GM19043 (cell line): Measurements from ENCODE around the gene TMUB1.

Experiments
- ATAC-seq: cut with Tn5 transposase; IDR thresholded peaks from one replicate; pipeline ENCODE4 v1.9.1; 2021; ENCODE audit warnings: low read depth; ENCODE audit not compliant: unreplicated experiment

The TMUB1 gene

DNA sequence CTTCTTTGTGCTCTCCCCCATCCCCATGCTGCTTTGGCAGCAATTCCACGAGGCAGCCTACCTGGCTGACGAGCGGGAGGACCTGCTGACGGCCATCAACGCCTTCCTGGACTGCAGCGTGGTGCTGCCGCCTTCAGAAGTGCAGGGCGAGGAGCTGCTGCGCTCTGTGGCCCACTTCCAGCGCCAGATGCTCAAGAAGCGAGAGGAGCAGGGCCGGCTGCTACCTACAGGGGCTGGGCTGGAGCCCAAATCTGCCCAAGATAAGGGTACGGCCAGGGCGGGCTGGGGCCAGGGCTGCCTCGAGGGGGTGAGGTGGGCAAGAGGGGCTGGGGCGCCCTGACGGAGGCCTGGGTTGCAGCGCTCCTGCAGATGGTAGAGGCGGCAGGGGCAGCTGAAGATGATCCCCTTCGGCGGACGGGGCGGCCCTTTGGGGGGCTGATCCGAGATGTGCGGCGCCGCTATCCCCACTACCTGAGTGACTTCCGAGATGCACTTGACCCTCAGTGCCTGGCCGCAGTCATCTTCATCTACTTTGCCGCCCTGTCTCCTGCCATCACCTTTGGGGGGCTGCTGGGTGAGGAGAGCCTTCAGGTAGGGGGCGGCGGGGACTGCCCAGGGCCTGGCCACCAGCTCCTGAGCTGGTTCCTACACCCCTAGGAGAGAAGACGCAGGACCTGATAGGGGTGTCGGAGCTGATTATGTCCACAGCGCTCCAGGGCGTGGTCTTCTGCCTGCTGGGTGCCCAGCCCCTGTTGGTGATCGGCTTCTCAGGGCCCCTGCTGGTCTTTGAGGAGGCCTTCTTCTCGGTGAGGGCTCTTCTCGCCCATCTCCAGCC, 12.0 kb downstream of the TMUB1 start:
- ATAC-seq = no peak

DNA sequence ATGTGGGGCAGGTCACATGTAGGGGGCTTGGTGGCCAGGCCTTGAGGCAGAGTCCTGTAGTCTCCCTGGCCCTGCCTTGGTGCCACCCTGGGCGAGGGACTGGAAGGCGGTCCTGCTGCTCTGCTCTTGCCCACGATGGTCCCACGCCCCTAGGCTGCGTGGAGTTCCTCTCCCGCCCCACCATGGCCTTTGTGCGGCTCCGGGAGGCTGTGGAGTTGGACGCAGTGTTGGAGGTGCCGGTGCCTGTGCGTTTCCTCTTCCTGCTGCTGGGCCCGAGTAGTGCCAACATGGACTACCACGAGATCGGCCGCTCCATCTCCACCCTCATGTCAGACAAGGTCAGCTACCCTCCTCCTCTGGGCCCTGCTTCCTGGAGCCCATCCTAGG, 12.7 kb downstream of the TMUB1 start:
- ATAC-seq = no peak

DNA sequence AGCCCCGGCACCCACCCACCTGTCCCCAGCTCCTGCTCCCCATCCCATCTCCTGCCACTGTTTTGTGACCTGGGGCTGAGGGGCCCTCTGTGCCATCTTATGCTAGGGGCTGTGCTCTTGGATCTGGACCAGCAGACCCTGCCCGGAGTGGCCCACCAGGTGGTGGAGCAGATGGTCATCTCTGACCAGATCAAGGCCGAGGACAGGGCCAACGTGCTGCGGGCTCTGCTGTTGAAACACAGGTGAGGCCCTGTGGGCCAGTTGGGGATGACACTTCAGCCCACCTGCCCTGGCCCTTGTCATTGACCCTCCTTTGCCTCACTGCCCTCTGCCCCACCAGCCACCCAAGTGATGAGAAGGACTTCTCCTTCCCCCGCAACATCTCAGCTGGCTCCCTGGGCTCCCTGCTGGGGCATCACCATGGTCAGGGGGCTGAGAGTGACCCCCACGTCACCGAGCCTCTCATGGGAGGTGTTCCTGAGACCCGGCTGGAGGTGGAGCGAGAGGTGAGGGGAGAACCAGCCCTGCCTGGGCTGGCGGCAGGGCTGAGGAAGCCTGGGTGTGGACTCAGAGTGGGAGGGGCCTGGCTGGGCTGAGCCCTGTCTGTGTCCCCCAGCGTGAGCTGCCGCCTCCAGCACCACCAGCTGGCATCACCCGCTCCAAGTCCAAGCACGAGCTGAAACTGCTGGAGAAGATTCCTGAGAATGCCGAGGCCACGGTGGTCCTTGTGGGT, 13.3 kb downstream of the TMUB1 start:
- no peak for ATAC-seq

DNA sequence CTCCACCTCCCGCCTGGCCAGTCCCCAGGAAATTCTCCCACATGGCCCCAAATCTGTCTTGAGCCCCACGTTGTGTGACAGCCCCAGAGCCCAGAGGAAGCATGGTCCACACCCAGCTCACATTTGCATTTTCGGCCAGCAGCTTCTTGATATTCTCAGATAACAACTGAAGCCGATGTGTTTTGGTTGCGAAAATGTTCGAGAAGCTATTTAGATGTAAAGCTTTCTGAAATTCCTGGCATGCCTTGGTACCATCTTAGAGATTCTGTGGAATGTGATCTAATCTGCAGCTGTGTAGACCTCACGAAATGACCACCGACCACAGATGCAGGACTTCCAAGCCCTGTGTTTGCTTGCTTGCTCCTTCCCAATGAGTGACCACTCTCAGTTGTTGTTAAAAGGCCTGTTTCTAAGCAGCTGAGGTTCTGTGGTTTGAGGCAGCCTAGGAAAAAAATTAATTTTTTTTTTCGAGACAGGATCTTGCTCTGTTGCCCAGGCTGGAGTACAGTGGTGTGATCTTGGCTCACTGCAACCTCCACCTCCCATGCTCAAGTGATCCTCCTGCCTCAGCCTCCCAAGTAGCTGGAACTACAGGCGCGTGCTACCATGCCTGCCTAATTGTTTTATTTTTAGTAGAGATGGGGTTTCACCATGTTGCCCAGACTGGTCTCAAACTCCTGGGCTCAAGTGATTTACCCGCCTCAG, 15.1 kb downstream of the TMUB1 start:
- ATAC-seq = no peak

- ATAC-seq = no peak
These were observed 16.9 kb downstream of the TMUB1 start for GRCh38 chr7:151066273-151066974.

DNA sequence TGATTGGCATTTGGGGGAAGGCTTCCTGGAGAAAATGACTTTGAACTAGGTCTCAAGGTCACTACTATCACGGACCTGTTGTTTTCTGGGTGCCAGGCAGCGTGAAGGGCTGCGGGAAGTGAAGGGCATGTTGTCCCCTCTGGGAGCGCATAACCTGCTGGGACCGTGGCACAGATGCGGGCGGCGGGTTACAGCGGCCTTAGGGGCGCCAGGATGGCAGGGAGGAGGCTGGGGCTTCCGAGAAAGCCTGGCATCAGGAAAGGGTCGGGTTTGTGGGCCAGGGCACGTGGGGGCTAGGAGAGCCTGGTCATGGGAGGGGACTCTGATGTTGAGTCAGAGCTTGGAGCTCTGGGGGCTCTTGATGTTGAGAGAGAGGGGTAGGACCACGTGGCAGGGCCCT, 17.8 kb downstream of the TMUB1 start:
- no peak for ATAC-seq

GRCh38 chr7:151064993-151065392, 18.3 kb downstream of the TMUB1 start:
- no peak for ATAC-seq

GRCh38 chr7:151064454-151064853, 18.8 kb downstream of the TMUB1 start:
- no peak for ATAC-seq

- ATAC-seq = no peak
These were observed 20.1 kb downstream of the TMUB1 start for GRCh38 chr7:151063212-151063561.

DNA sequence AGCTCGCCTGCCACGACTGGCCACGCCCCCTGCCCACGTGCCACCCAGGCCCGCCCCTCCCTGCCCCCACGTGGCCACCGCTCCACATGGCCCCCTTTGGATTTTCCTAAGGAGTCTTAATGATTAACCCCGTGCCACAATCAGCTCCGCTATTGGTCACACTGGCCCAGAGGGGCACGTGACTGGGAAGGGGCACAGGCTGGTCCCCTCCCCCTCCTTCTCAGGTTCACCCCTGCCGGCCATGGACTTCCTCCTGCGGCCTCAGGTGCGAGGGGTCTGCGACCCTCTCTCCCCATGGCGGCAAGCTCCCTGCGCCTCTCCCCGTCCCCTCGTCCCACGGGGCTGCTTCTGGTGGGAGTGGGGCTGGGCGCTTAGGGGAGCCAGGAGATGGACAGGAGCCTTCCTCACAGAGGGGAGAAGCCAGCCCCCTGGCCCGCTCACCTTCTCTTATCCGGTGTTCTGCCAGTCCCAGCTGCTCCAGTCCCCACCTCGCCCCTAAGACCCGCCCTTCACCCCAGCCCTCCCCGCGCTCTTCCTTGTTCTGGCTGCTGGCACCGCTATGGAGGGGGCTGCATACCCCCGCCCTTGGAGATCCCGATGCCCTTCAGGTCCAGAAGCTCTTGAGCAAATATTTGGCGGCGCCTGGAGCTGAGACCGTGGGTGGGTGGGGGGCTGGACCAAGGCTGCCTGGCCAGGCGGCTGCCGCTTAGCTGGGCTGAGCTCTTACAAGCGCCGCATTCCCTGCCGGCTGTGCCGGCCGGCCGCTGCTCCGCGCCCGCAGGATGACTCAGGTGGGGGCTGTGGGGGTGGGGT, 20.7 kb downstream of the TMUB1 start:
- no peak for ATAC-seq

DNA sequence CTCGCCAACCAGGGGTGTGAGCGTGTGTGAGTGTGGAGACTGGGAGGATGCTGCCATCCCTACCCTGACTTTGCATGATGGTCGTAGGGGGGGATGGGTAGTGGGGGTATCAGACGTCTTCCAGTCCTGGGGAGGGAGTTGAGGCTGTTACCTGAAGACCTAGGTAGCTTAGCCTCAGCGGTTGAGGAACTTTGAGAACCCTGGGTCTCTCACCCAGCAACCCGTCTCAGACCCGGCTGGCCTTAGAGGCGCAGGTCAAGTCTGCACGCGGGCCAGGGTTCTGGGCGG, 21.2 kb downstream of the TMUB1 start:
- ATAC-seq = no peak

DNA sequence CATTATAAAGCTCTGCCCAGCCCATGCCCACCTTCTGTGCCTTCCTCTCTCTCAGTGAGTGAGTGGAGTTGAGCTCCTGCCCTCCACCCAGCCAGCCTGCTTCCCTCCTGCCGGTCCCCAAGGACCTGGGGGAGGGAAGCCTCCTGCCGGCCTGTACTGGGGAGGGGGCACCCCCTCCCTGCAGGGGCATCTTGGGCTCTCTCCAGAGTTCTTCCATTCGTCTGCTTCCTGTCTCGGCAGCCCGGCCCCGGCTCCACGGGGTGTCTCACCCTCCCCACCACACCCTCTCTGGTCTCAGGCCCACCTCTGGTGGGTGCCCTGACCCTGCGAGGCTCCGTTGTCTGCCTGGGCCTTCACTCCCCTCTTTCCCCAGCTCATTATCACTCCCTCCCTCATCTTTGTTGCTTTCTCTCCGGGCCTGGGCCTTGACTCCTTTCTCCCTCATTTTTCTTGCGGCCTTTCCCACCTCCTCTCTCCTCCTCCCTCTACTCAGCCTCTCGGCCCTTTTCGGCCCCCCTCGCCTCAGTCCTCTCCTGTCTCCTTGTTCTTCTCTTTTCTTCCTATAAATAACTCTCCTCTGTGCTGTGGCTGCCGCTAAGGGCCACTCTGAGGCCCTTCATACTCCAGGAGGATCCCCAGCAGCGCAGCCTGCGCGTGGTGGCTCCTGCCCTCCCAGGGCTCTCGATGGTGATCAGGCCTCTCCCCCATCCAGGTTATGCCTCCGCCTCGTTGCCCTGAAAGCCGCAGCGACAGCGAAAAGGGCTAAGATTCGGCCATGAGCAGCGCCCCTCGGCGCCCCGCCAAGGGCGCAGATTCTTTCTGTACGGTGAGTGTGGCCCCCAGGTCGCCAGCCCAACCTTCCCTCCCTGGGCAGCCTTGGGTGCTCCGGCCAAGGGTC, 21.8 kb downstream of the TMUB1 start:
- no peak for ATAC-seq

- ATAC-seq = no peak
These were observed 22.7 kb downstream of the TMUB1 start for GRCh38 chr7:151060416-151061212.

GRCh38 chr7:151060113-151060415, 23.2 kb downstream of the TMUB1 start:
- no peak for ATAC-seq

DNA sequence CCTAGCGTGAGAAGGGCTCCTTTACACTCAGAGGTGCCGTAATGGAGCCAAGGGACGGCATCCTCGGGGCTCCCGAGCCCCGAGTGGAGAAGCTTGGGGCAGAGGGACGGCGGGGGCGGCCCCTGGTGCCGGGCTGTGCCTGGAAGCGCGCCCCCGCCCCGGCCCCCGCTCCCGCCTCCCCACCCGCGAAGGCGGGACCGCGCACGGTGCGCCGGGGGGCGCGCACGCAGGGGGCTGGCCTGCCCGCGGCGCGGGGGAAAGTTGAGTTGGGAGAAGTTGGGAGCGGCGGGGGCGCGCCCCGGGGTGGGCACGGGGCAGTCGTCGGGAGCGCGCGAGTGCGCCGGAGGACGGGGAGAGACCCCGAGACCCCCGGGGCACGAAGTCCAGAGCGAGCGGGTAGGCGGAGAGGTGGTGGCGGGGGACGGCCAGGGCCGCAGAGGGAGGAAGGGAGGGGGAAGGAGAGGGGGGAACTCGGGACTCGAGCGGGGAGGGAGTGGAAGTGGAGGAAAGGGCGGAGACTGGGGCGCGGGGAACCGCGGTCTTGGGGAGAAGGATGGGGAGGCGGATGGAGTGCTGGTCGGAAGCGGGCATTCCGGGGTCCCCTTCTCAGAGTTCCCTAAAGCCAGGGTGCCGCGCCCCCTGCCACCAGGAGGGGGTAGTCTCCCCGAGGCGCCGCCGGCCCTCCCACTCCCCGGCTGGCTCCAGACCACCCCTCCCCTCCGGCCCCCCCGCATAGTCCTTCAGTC, 23.8 kb downstream of the TMUB1 start, which contains the start of gene SLC4A2:
Gene SLC4A2, plus strand, starts transcription at position 223 of the 746 bp plus-strand sequence. CDS start 2,399 bp downstream, outside the sequence.
- peak; percentile 19 for ATAC-seq

- ATAC-seq = no peak
These were observed 24.4 kb downstream of the TMUB1 start for GRCh38 chr7:151058781-151059366.

DNA sequence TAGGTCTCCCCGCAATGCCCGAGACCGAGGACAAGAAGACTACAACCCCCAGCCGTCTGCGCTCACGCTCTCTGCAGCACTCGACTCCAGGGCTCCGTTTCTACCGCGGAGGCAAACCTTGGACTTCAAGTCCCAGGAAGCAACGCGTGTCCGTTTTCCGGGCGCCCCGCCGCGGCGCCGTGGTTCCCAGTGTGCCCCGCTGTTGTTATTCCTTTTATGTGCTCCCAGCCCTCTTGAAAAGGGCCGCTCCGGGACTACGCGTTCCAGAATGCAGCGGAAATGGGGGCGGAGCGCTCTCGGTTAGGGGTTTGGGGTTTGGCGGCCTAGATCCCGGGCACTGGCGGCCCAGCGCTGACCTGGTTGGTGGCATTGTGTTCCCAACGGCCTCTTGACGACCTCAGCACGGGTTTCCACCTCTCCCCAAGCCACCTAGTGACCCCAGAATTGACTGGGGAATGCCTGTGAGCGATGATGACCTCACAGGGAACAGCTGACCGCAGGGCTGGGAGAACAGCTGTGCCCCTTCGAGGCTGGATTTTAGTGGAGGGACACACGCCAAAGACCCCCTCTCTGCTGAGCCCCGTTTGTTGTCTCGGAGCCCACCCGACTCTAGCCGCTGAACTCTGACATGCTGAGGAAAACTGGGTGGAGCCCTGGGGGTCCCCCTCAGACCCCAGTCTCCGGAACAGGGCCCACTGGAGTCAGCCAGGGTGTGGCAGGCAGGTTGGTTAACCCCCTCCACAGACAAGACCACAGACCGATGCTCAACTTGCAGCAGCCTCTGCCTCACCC, 25.1 kb downstream of the TMUB1 start:
- ATAC-seq = peak; percentile 89
